Measurements from ENCODE around the gene PKLR.

- no peak for TF ChIP-seq CTCF (IDR thresholded peaks at IDR 0.05)
- TF ChIP-seq POLR2A (IDR thresholded peaks at IDR 0.05): no peak
- TF ChIP-seq POLR2AphosphoS5 (IDR thresholded peaks at IDR 0.05): no peak
Observed at GRCh38 chr1:155284476-155284875, 16.8 kb downstream of the PKLR start.
